Embryonic facial prominence (tissue), 1 donor: ENCODE results near the gene FOXP1.

Experiments used
- DNase-seq: peaks from one replicate; pipeline ENCODE4 v3.0.0-alpha.2; 2016; ENCODE audit errors: extremely low spot score

Gene FOXP1

DNA sequence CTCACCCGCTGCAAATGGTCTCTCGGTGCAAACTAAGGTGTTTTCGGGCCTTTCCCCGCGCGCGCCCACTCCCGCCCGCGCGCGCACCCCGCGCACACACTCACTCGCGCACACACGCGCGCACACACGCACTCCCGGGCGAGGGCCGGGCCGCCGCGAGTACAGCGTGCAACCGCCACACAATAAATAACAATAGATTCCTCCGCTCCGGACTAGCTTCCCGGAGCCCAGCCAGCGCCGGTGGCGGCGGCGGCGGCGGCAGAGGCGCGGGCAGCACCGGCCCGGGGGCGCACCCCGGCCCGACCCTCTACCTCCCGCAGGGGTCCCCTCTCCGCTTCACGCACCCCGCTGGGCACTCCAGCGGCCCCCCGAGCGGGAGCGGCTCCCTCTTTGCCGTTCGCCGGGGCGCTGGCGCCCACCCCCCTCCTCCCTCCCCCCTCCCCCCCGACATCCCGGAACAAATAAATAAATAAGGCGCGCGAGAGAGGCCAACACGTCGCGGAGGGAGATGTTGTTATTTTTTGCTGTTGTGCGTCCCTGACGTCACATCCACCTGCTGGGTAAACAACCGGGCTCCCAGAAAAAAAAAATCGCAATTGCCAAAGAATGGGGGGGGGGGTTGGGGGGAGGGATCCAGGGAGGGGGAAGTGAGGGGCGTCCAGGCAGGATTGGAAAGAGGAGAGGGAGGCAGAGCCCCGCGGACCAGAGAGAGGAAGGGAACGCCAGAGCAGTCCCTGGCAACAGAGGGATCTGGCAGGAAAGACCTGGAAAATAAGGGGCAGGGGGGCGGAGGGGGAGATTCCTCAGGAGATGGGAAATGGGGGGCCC is at the start of gene FOXP1:
TSS of gene FOXP1 (minus strand) at position 163 of the 828 bp plus-strand sequence. CDS start 385,347 bp downstream, outside the sequence.
- peak; percentile 62 for DNase-seq

- no peak for DNase-seq
Measured at GRCh38 chr3:71629711-71630110, 46.2 kb upstream of the FOXP1 start.

- no peak for DNase-seq
Measured at GRCh38 chr3:71629289-71629688, 45.8 kb upstream of the FOXP1 start.

- DNase-seq, result no peak
Measured at GRCh38 chr3:71628522-71628921, 45.0 kb upstream of the FOXP1 start.

DNA sequence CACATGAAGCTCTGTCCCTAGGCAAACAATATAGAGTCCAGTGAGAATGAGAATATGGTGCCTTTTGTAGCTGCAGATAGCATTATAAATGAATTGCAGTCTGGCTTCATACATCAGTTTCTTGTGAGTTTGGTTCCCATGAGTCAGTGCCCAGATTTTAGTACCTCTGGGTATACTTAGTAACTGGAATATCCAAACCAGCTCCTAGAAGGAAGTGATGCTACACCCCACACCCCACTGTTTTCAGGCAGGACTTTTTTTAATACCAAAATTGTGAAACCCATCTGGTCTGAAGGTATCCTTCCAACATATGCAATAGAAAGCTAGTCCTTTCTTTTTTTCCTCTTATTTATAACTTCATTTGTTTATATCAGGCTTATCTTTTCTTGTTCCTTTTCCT is 42.1 kb upstream of the FOXP1 start:
- DNase-seq, result no peak

- no peak for DNase-seq
Measured at GRCh38 chr3:71621825-71622537, 38.5 kb upstream of the FOXP1 start.

DNA sequence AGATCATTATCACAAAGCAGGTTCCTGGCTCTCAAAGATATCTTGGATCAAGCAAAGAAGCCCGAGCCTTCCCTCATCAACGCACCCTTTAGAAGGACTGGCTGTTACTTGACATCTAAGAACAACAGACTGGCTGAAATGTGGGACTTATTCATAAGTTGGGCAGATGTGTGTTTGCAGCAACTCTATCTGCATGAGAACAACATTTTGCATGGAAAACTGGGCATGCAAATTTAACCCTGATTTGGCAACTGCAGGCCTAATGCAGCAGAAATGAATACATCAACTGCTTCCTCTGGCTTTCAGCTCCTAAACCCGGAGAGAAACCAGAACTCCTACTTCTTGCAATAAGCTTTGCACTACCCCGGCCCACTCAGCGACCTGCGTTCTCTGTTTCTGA is 35.0 kb upstream of the FOXP1 start:
- no peak for DNase-seq

GRCh38 chr3:71616571-71617021 is 33.1 kb upstream of the FOXP1 start:
- no peak for DNase-seq

GRCh38 chr3:71614869-71615268 is 31.3 kb upstream of the FOXP1 start:
- no peak for DNase-seq

DNA sequence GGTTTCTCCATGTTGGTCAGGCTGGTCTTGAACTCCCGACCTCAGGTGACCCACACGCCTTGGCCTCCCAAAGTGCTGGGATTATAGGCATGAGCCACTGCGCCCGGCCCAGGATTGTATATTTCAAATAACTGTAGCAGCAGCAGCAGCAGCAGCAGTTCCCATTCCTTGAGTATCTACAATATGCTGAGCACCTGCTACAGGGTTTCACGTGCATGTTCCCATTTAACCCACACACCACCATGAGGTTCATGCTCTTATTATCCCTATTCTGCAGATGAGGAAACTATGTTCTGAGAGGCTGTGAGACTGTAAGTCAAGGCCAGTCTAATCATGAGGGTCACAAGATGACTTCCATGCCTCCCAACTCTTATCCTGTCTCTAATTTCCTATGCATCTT is 30.9 kb upstream of the FOXP1 start:
- DNase-seq, result no peak

DNA sequence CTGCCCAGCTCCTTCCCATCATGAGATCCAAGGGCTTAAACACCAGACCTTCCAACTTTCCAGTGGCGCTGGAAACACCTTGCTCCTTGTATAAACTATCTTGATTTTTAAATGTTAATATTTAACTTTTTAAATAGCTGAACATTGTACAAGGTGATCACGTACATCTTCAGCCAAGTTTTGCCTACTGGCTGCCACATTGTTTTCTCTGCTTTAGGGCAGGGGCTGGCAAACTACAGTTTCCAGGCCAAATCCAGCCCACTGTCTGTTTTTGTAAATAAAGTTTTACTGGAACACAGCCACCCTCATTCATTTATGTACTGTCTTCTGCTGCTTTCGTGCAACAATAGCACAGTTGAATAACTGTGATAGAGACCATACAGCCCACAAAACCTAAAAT is 27.6 kb upstream of the FOXP1 start:
- DNase-seq, result no peak

GRCh38 chr3:71607364-71607763 is 23.8 kb upstream of the FOXP1 start:
- no peak for DNase-seq

GRCh38 chr3:71606582-71606981 is 23.1 kb upstream of the FOXP1 start:
- DNase-seq, result no peak

GRCh38 chr3:71602256-71602655 is 18.7 kb upstream of the FOXP1 start:
- DNase-seq, result no peak

- no peak for DNase-seq
Measured at GRCh38 chr3:71601811-71602210, 18.3 kb upstream of the FOXP1 start.

- no peak for DNase-seq
Measured at GRCh38 chr3:71600646-71601288, 17.2 kb upstream of the FOXP1 start.

DNA sequence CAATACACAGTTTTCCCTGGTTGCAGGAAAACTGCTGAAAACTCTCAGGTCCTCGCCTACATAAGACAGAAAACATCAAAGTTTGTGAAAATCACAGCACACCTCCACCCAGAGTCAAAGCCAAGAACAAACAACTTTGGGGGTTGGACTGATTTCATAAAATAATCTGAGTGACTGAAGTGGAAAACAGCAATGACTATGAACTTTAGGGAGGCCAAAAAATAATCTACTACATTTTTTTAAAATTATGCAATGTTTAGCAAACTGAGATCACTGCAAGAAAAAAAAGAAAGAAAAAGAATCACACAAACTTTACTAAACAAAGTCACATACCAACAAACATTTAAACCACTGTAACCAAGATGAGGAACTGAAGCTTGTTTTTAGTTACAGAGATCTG is 15.9 kb upstream of the FOXP1 start:
- DNase-seq, result no peak

- no peak for DNase-seq
Measured at GRCh38 chr3:71598292-71598691, 14.8 kb upstream of the FOXP1 start.

GRCh38 chr3:71597286-71597685 is 13.8 kb upstream of the FOXP1 start:
- no peak for DNase-seq

- no peak for DNase-seq
Measured at GRCh38 chr3:71593106-71593505, 9.6 kb upstream of the FOXP1 start.

DNA sequence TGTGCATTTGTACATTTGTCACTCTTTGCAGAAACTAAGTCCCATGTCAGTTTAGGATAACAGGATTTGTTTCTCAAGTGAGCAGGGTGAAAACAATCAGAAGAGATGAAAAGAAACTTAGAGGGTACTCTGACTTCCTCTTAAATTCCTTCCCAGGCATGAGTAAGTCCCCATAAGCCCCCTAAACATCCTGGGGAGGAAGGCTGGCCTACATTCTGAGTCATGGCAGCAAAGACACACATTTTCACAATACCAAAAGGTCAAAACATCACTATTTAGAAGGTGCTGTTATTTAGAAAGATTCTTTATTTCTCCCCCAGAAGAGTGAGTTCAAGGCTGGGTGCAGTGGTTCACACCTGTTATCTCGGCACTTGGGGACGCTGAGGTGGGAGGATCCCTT is 7.6 kb upstream of the FOXP1 start:
- no peak for DNase-seq

GRCh38 chr3:71589132-71589531 is 5.6 kb upstream of the FOXP1 start:
- DNase-seq, result no peak

GRCh38 chr3:71587958-71588357 is 4.4 kb upstream of the FOXP1 start:
- no peak for DNase-seq
